ENCODE results near the gene RNF220.

- no peak for TF ChIP-seq CTCF (IDR thresholded peaks at IDR 0.05)
- no peak for TF ChIP-seq EP300 (IDR thresholded peaks at IDR 0.05)
- no peak for TF ChIP-seq POLR2A (IDR thresholded peaks at IDR 0.05)
- no peak for TF ChIP-seq POLR2AphosphoS5 (IDR thresholded peaks at IDR 0.05)
These were observed 49.3 kb upstream of the RNF220 start for GRCh38 chr1:44355582-44356305.
